ENCODE results near the gene PTPRR.

The PTPRR gene

GRCh38 chr12:70908978-70909377, 11.6 kb downstream of the PTPRR start:
- no peak for DNase-seq

DNA sequence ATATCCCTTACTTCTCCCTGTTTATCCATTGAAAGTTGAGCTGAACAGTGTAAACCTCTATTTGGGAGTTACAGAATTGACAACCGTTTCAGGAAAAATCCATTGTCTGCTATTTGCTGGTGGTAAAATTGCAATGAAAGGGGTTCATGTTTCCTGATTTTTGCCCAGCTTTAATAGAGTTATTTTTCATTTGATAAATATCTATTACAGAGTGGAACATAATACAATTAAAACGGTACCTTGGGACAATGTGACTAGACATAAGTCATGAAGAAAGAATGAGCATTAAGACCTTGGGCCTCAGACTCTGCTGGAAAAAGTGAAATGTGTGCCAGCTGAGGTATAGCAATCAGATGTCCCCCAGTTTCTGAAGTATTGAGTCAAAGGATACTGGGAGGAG, 13.1 kb downstream of the PTPRR start:
- DNase-seq: no peak

DNA sequence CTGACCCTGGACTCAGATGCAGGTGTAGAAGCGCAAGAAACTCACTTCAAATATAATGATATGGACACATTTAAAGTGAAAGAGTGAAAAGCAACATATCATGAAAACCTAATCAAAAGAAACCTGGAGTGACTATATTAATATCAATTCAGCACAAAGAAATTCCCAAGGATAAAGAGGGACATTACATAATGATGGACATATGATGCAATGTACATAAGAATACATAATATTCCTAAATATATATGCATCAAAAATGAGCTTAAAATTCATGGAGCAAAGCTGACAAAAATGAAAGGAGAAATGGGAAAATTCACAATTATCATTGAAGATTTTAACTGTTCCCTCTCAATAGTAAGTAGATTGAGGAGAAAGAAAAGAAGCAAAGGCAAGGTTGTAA, 24.6 kb downstream of the PTPRR start:
- DNase-seq: no peak

DNA sequence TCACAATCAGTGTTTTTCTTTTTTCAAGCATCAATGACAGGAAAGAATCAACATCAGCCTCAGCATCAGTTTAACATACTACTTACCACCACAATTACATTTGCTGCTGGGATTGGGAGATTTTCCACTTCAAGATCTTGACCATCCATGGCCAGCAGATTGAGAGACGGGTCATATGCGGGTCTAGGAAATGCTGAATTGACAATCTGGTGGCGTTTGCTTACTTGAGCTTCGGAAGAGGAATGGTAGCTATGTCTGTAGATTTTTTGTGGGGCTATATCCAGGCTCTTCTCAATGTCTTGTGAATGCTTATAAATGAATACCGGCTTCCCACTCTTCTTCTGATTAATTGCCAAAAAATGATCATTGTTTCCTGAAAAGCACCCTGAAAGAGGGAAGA, 27.9 kb downstream of the PTPRR start:
- no peak for DNase-seq

DNA sequence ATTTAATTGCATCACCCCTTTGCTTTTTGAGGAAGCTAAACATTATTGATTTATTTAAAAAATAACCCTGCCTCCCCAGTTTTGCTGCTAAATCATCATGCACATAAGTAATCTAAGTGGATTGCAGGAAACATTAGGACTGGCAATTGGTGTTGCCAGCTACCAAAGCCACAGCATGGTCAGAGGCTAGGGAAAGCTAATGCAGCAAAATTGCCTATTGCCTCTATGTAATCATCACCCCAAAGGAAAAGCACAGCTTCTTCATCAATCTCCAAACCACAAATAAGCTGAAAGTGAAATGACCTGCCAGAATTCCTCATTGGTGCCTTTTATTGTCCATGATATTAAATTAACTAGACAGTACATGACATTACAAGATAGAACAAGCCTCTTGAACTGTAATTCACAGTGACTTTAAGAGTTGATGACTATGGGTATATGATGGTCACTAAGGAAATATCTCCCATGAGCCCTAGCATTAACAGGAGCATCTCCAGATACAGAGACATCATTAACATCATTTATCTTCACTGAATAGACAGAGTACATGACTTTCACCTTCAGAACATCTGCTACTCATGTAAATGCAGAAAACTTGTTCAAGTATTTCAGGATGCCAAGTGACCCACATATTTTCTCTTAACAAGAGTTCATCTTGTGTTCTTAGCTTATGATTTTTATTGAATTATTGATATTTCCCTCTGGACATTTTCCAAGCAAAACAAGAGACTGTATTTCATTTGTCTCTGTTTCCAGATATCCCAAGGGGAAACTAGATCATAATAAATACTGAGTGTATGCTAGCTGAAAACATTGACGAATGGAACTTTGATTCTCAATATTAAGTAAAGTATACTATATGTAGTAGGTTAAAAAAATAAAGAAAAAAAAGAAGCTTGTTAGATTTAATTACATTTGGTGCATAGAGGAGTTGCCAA, 29.4 kb downstream of the PTPRR start:
- no peak for DNase-seq

DNA sequence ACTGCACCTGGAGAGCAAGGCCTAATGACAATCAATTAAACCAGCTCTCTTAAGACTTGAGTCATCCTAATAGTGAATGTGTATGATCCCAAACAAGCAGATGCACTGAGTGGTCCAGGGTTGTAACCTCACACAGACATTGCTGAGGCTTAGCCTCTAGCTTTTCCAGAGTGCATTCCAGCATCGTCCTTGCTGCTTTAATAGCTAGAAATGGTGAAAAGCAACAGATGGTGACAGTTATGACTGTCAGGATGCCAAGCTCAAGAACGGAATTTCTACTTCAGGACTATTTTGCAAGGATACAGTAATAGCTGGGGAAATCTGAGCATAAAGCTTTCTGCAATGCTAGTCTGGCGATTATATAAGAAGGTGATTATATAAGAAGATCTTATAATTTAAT, 34.6 kb downstream of the PTPRR start:
- DNase-seq: peak; percentile 51 to 84

DNA sequence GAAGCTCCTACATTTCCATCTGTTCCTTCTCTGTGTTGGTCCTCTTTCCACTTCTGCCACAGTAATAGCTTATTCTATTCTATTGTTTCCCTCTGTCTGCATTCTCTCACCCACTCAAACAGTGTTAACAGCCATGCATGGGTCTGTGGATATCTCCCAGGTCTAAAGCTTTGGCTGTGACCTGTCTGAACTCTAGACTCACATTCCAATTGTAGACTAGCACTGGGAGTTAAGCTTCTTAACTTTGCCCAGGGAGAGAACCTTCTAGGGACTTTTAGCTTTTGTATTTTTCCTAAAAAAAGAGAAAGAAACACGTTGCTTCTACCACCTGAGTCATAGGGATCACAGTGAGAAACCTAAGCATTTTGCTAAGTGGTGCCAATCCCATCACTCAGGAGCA, 36.7 kb downstream of the PTPRR start:
- DNase-seq: peak in 1 of 2 experiments; percentile 15

DNA sequence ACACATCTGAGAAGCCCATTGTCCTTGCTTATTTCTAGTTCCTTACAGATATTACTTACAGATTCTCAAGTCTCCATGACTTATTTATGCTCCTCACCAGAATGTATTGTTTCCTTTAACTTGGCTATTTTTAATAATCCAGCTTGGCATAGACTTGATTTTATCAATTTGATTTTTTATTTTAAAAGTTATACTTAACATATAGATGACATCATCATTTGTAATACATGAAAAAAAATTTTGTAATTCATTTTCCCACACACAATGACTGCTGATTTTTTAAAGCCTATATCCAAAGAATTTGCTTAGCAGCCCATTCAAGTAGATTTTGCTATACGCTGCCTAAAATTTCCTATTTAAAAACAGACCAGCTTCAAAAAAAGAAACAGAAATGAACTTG, 39.8 kb downstream of the PTPRR start:
- DNase-seq: no peak

DNA sequence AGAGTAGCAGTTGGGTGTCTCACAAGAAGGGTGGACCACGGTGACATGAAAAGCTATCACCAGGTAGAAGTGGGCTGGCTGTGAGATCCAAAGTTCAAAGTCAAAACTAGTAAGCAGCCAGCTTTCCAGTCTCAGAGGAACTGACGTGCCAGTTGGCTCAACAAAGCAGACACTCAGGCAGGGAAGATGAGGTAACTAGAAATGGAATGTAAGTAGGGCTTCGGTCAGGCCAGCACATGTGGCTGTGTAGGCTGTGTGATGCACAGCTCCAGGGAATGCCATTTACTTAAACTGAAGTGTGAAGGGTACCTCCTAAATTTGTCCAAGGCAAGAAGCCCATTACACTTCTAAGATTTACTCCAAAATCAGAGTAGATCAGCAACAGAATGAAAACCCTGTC, 43.6 kb downstream of the PTPRR start:
- DNase-seq: no peak

DNA sequence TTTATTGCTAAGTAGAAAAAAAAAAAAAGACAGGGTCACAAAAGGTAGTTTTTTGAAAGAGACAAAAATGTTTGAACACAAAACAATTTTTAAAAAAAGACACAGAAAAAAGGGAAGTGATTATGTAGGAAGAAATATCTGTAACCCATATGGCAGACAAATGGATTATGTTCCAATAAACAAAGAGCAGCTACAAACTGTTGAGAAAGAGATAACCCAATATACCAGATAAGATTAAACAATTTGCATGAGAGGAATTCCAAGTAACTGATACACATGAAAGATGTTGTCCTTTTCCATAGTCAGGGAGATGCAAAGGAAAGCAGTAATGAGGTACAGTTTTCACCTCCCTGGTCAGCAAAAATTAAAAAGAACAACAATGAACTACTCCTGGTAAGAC, 44.9 kb downstream of the PTPRR start:
- no peak for DNase-seq

DNA sequence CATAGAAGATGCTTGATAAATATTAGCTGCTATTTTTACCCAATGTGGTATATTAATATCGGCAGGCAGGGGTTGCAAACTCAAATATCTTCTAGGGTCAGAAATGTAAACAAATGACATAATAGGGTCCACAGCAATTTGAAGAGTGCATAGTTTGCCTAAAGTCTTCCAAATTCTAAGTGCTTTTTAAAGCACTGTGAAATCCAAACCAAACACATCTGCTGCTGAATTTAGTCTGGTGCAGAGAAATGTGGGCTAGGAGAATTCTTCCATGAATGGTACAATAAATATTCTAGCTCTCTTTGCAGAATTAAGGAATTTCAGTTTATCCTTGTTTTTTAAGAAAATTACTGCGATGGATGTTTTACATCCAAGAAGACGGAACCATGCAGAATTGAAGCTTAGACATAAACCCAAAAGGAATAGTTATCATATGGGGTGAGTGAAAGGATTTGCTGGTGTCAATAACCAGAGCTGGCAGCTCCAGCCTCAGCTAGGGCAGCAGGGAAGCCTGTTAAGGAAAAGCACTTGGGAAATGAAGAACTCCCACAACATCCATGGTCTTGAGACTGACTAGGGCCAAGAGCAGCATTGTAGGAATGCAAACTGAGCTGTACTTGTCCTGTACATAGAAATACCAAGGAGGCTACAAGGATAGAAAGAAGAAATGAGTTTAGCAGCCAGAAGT, 65.5 kb downstream of the PTPRR start:
- no peak for DNase-seq

GRCh38 chr12:70854138-70854537, 66.4 kb downstream of the PTPRR start:
- no peak for DNase-seq

- DNase-seq: no peak
These were observed 67.2 kb downstream of the PTPRR start for GRCh38 chr12:70853326-70853725.

DNA sequence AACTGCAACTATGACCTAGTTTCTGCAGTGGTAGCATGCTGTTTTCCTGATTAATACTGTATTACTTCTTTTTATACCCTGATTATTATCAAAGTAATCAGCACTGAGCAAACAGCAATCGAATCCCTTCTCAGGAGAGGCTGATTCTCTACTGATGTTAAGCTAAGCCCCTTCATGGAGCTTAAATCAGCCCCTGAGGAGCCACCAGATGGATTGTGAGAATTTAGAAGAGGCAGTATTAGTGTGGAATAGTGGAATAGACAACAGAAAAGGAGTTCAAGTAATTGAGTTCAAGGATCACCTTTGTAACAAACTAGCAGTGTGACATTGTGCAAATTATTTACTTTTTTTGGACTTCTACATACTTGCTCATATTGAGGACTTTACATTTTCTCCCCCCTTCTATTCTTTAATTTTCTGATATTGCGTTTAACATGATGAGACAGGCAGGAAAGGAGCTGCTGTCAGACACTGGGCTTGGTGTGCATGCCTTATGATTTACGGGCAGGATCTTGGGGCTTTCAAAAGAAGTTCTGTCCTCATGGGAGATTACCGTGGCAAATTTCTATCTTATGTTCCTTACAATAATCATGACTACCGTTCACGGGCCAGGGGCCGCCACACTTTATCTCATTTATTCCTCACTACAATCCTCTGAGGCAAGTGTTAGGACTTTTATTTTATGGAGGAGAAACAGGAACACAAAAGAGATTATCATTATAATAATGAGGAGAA, 68.0 kb downstream of the PTPRR start:
- DNase-seq: no peak

DNA sequence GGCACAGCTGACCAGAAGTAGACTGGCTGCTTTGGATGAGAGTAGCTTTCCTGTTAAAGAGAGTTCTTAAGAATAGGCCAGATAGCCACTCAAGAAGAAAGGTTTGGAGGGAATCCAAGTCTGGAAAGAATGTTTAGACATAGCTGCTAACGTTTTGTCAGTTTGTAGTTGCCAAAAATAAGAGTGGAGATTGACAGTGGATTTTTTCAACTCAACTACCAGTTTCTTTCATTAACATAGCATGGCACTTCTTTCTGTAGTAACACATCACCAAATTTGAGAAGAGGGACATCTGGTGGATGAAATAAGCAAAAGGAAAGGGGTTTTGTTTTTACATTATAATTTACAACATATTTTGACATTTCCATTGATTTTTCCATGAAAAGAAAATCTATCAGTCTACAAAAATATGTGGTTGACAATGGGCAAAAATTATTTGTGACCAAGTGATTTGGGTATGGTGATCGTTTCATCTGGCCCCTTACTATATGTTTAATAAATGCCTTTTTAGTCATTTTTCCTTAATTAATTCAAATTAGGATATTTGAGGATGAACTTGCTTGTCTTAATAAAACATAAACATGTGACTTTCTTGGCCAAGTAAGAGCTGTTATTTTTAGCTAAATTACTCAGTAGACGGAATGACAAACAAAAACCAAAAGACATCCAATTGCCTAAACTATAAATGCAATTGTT, 71.1 kb downstream of the PTPRR start:
- DNase-seq: no peak

DNA sequence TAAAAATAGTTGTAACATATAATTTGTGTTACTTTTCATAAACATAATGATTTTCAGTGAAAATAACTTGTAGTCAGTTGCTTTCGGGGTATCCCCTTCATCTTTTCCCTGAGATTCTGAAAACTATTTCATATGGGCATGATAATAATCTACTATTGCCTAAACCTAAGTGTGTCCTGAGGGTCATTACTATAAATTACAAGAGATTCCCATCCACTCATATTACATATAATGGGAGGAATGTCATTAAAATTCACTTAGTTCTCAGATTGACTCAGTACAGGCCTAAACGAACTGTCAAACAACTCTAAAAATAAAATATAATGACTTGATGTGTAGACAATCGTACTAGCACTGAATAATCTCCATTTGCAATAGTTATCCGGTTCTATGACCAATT, 72.7 kb downstream of the PTPRR start:
- no peak for DNase-seq

GRCh38 chr12:70845268-70845667, 75.3 kb downstream of the PTPRR start:
- DNase-seq: no peak

- no peak for DNase-seq
These were observed 77.2 kb downstream of the PTPRR start for GRCh38 chr12:70843363-70843762.

- DNase-seq: no peak
These were observed 77.6 kb downstream of the PTPRR start for GRCh38 chr12:70842942-70843341.

GRCh38 chr12:70842136-70842535, 78.4 kb downstream of the PTPRR start:
- DNase-seq: no peak

DNA sequence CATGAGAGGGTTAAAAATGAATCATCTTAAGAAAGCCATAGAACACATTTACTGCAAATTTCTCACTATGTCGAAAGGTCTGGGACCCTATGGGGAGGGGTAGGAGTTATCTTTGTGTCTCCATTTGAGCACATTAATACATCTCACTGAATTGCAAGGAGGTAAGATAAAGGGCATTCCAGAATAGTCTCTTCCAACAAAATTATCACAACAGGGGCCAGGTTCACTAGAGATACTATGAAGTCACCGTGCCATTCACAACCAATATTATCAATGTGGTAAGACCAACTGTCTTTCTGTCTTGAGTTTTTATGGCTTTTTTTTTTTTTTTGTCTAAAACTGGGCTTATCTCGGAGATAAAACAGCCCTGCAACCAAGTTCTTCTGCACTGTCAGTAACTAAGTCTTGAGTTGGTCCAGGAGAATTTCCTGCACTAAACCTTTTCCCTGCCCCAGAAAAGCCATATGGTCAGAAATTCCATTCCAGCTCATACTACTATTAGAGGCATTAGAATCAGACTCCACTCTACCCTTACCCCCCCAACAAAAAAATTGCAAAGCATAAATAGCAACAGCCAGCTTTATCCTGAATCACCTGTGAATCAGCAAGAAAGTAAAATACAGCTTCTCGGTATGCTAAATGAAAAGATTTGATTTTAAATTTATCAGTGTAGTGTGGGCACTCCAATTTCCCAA, 79.7 kb downstream of the PTPRR start:
- DNase-seq: peak in 1 of 2 experiments; percentile 69

GRCh38 chr12:70839544-70839943, 81.0 kb downstream of the PTPRR start:
- DNase-seq: no peak
